DMS153 treated with DMSO at 0.1 percent for 48 hours (cell line): ENCODE results near the gene CDH2.
"Not testable (repeated sequence)": the region's sequence is repeated elsewhere in the genome, so short reads cannot be mapped to it uniquely, and the experiment has no call there.

Source experiments
- DNase-seq: peaks from one replicate; lab custom pipeline; 2025; ENCODE audit not compliant: unreplicated experiment; lab: John Stamatoyannopoulos, UW

Gene CDH2

GRCh38 chr18:27931535-27931934 is 245.4 kb downstream of the CDH2 start:
- DNase-seq, result no peak

GRCh38 chr18:27922780-27923179 is 254.2 kb downstream of the CDH2 start:
- DNase-seq, result no peak

- no peak for DNase-seq
Measured at GRCh38 chr18:27921904-27922751, 254.8 kb downstream of the CDH2 start.

DNA sequence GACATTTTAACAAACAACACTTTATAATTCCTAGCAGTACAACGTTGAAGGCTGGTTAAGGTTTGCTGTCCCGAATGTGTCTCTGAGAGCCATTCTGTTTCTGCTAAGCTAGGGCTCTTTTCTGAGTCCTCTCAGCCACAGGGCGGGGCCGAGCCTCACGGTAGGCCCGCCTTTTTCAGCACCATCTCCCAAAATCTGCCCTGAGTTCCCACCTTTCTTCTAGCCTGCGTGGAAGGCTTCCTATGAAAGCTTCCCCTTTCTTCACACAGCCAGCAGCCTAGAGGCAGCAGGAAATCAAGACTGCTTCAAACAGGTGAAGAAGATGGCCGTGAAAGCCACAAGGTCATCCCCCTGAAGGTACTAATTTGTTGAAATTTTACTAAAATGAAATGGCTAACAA is 255.5 kb downstream of the CDH2 start:
- DNase-seq, result no peak

GRCh38 chr18:27920836-27921235 is 256.1 kb downstream of the CDH2 start:
- DNase-seq, result no peak

DNA sequence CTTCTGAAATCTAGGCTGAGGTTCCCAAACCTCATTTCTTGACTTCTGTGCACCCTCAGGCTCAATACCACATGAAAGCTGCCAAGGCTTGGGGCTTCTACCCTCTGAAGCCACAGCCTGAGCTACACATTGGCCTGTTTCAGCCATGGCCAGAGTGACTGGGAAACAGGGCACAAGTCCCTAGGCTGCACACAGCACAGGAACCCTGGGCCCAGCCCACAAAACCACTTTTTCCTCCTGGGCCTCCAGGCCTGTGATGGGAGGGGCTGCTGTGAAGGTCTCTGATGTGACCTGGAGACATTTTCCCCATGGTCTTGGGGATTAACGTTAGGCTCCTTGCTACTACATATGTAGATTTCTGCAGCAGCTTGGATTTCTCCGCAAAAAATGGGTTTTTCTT is 270.7 kb downstream of the CDH2 start:
- not testable (repeated sequence) for DNase-seq

DNA sequence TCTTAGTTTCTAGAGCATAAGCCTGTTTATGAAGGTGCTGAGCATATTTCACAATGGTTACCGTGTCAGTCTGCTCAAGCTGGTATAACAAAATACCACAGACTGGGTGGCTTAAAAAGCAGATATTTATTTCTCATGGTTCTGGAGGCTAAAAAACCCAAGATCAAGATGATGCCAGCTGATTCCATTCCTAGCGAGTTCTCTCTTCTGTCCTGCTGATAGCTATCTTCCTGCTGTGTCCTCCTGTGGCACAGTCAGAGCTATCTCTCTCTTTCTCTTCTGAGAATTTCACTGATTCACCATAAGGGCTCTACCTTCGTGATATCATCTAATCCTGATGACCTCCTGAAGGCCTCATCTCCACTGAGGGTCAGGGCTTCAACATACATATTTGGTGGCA is 273.0 kb downstream of the CDH2 start:
- no peak for DNase-seq

GRCh38 chr18:27901424-27902226 is 275.3 kb downstream of the CDH2 start:
- no peak for DNase-seq
